Neural crest cell (in vitro differentiated cells): ENCODE measurements around the gene HERC3. TPM values are rescaled to one million over a fixed set of nuclear protein-coding genes. Genes with fewer than 3 reads are reported as not detected.

Source experiments
- DNase-seq: peaks from one replicate; pipeline ENCODE4 v3.0.0; 2021; ENCODE audit warnings: low read depth, mixed read lengths, low spot score
- H3K27ac Mint-ChIP-seq: one replicate; pipeline ENCODE4 v1.8.0; 2021; ENCODE audit warnings: mild to moderate bottlenecking, mixed read lengths; ENCODE audit not compliant: unreplicated experiment
- H3K27me3 Mint-ChIP-seq: 2 replicates; pipeline ENCODE4 v1.8.0; 2021; ENCODE audit warnings: low read depth, mild to moderate bottlenecking, mixed read lengths
- H3K36me3 Mint-ChIP-seq: 2 replicates; pipeline ENCODE4 v1.8.0; 2021; ENCODE audit warnings: low read depth, mild to moderate bottlenecking, mixed read lengths
- H3K4me1 Mint-ChIP-seq: 2 replicates; pipeline ENCODE4 v1.8.0; 2021; ENCODE audit warnings: mixed read lengths
- H3K4me3 Mint-ChIP-seq: one replicate; pipeline ENCODE4 v1.8.0; 2021; ENCODE audit warnings: mild to moderate bottlenecking, mixed read lengths
- H3K9me3 Mint-ChIP-seq: 2 replicates; pipeline ENCODE4 v1.8.0; 2021; ENCODE audit warnings: mixed read lengths
- total RNA-seq: library from RNA; stranded (reverse); gene quantifications from 2 replicates; pipeline ENCODE4 v1.2.1, GENCODE V29; 2021
- TF ChIP-seq, protein P1 (sequence below): fragments of 200-600 bp; sonication (generic); conservative IDR thresholded peaks from 2 replicates; pipeline ENCODE4 v1.5.0; 2021; ENCODE audit warnings: antibody characterized with exemption, mild to moderate bottlenecking

Gene HERC3
- total RNA-seq, 1 donor from 2014 or later = 6.5 TPM

DNA sequence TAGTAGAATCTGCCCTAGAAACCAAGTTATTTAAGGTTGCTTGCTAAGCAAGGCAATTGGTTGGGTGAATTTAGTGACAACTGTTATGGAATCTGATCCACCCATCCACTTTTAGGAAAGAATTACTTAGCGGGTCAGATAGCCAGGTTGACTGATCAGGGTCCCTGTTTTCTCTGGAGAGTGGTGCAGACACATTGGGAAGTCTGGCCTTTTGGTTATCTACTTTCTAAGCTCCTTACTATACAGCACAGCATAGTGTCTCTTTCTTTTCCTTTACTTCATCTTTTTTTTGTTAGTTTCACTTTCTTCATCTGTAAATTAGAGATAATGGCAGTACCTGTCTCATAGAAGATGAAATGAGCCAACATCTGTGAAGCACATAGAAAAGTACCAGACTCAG lies 7.4 kb downstream of the HERC3 start:
- H3K27me3 Mint-ChIP-seq = peaks cover under 1% of the 10 kb centered on the region
- H3K4me3 Mint-ChIP-seq = no peak overlapping the region
- no peaks in the 10 kb centered on the region for H3K36me3 Mint-ChIP-seq
- TF ChIP-seq, protein P1, sequence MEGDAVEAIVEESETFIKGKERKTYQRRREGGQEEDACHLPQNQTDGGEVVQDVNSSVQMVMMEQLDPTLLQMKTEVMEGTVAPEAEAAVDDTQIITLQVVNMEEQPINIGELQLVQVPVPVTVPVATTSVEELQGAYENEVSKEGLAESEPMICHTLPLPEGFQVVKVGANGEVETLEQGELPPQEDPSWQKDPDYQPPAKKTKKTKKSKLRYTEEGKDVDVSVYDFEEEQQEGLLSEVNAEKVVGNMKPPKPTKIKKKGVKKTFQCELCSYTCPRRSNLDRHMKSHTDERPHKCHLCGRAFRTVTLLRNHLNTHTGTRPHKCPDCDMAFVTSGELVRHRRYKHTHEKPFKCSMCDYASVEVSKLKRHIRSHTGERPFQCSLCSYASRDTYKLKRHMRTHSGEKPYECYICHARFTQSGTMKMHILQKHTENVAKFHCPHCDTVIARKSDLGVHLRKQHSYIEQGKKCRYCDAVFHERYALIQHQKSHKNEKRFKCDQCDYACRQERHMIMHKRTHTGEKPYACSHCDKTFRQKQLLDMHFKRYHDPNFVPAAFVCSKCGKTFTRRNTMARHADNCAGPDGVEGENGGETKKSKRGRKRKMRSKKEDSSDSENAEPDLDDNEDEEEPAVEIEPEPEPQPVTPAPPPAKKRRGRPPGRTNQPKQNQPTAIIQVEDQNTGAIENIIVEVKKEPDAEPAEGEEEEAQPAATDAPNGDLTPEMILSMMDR = no peak
- H3K4me1 Mint-ChIP-seq = no peaks in the 10 kb centered on the region
- no peak for DNase-seq
- no peaks in the 10 kb centered on the region for H3K9me3 Mint-ChIP-seq
- no peak overlapping the region for H3K27ac Mint-ChIP-seq

DNA sequence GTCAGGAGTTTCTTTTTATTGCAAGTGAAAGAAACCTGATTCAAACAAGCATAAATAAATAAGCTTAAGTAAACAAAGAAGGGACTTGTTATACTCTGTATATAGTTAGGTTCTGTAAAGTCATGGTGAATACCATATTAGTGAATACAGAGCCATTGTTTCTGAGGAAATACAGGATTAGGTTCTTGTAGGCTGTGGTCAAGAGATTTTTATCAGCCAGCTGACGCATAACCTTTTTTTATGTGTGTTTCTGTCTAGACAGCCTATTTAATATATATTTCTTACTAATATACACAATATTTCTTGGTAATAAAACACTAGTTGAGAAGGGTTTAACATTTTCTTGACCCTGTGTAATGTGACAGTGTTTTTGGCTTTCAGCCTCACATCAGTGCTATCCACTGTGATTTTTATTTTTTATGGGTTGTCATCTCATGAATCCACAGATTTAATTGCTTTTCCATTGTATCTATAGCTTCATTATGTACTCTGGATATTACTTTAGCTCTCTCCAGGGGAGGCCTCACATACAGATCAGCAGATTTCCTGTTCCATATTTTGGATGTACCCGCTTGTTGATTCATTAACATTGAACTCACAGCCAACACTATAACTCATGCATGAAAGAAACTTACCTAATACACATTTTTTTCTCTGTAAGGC lies 8.0 kb downstream of the HERC3 start:
- TF ChIP-seq, protein P1 = no peak
- Mint-ChIP-seq H3K4me3 (no peak overlapping the region), H3K9me3 (no peaks in the 10 kb centered on the region), H3K4me1 (no peaks in the 10 kb centered on the region), H3K27ac (no peak overlapping the region), H3K36me3 (no peaks in the 10 kb centered on the region), H3K27me3 (no peaks in the 10 kb centered on the region)
- no peak for DNase-seq

DNA sequence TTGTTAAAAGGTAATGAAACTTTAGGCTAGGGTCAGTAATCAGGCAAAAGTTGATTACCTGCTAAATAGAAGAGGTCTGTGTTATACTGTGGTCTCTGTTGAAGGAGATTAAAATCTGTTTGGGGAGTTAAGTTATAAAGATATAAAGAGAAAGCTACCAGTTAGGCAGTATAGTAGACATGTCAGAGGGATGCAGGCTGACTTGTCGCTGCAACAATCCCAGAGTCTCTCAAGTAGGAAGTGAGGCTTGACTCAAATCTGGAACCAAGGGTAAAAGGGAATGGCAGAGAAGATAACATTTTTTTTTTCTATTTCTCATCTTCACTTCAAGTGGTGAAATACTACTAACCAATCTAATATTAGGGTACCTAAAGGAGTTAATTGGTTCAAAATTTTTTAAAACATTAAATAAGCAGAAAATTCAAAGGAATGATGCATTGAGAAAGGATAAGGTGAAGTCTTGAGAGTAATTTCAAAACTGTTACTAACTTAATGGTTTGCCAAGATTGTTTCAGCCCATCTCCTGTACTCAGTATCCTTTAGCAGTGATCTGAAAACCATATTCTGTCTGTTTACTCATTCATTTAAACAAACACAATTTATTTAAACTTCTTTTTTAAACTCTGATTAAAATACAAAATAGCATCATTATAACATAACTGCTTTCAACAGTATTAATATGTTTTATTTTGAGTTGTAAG lies 12.8 kb downstream of the HERC3 start:
- Mint-ChIP-seq H3K9me3 (no peaks in the 10 kb centered on the region), H3K27ac (no peak overlapping the region), H3K4me3 (no peak overlapping the region), H3K36me3 (peaks cover 14% of the 10 kb centered on the region), H3K4me1 (no peaks in the 10 kb centered on the region), H3K27me3 (no peaks in the 10 kb centered on the region)
- TF ChIP-seq, protein P1 = no peak
- no peak for DNase-seq

DNA sequence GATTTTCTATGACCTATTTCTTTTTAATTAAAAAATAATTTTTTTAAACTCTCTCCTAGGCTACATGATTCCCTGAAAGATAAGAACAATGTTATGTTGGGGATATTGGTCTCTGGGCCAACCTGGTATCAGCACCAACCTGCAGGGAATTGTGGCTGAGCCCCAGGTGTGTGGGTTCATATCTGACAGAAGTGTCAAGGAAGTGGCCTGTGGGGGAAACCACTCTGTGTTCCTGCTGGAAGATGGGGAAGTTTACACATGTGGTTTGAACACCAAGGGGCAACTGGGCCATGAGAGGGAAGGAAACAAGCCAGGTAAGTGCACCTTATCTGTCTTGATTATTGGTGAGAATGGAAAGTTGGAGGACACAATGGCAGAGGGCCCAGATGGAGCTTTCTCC lies 13.5 kb downstream of the HERC3 start:
- H3K27me3 Mint-ChIP-seq = no peaks in the 10 kb centered on the region
- DNase-seq = no peak
- H3K36me3 Mint-ChIP-seq = peaks cover 17% of the 10 kb centered on the region
- no peak overlapping the region for H3K4me3 Mint-ChIP-seq
- no peak overlapping the region for H3K27ac Mint-ChIP-seq
- H3K4me1 Mint-ChIP-seq = no peaks in the 10 kb centered on the region
- no peaks in the 10 kb centered on the region for H3K9me3 Mint-ChIP-seq
- TF ChIP-seq, protein P1 = no peak

DNA sequence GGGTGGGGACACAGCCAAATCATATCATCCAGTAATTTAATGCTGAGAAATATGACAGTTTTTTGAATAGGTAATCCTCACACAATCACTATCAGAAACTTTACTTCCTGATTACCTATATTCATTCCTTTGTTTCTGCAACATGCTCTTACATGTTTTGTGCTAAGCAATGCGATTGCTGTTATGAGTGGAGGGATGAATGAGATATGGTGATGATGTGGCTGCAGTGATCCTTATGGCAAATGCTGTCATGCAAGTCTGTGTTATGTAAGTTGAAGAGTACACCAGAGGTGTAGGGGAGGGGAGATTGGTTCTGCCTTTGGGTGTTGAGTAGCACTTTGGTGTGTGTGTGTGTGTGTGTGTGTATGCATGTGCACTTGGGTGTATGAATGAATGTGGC lies 14.6 kb downstream of the HERC3 start:
- Mint-ChIP-seq H3K4me3 (no peak overlapping the region), H3K27me3 (no peaks in the 10 kb centered on the region), H3K27ac (no peak overlapping the region), H3K9me3 (no peaks in the 10 kb centered on the region), H3K4me1 (no peaks in the 10 kb centered on the region), H3K36me3 (peaks cover 19% of the 10 kb centered on the region)
- TF ChIP-seq, protein P1 = no peak
- no peak for DNase-seq
